GM19023 (cell line): Measurements from ENCODE around the gene CACNA1S.

Experiments
- ATAC-seq: cut with Tn5 transposase; IDR thresholded peaks from one replicate; pipeline ENCODE4 v1.9.1; 2021; ENCODE audit warnings: mild to moderate bottlenecking, moderate library complexity; ENCODE audit not compliant: unreplicated experiment

The CACNA1S gene

DNA sequence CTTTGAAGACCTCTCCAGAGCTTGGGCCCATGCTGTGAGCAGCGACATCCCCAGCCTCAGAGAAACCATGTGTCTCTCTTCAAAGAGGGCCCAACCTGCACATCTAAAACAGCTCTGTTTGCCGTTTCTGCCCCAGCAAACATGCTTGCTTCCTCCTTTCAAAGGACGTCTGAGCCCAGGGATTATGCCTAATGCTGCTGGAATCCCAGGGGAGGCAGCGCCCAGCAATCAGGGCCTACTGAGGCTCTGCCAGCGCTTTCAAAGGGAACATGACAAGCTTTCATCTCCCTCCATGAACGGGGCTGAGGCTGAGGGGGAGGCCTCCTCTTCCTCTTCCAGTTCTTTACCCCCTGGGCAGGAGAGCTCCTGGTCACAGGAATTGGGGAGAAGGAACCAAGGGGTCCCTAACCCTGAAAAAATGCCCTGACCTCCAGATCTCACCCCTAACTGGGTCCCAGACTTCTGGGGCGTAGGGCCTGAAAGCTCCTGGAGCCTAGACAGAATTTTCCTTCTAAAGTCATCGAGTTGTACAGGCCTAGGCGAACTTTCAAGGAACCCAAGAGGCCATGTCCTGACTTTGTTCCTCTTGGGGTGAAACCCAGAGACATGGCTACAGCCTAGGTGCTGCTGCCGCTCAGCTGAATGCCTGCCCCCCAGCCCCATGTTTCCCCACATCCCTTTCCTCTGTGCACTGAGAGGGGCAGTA, 28.2 kb upstream of the CACNA1S start:
- ATAC-seq = no peak

DNA sequence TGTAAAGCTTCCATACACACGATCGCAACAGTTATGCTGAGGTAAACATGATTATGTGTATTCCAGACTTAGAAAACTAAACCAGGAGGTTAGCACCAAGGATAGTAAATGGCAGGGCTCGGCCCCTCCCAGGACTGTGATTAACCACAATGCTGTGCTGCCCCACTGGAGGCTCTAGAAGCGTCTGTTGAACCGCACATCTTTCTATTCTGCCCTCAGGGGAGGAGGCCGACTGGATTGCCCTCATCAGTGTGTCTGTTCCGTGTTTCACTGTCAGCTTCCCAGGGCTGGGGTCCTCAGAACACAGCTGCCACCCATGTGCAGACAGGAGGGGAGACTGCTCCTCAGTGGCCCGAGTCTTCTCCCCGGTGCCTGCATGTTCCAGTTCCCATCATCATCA, 27.5 kb upstream of the CACNA1S start:
- ATAC-seq = no peak

DNA sequence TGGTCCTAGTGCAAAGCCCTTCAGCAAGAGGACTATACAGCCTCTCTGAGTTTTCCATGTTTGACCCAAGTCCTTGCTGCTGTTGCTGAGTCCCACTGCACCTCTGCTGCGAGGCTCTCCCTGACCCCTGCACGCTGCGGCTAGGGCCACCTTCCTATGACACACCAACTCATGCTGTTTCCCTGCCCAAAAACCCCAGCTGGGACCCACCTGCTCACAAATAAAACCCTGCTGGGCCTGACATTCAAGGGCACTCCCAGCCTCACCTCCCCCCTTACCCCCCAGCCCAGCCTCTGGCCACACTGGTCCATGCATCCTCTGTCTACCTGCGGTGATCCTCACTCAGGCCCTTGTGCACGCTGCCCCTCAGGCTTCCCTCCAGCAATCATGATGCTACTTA, 27.1 kb upstream of the CACNA1S start:
- no peak for ATAC-seq

DNA sequence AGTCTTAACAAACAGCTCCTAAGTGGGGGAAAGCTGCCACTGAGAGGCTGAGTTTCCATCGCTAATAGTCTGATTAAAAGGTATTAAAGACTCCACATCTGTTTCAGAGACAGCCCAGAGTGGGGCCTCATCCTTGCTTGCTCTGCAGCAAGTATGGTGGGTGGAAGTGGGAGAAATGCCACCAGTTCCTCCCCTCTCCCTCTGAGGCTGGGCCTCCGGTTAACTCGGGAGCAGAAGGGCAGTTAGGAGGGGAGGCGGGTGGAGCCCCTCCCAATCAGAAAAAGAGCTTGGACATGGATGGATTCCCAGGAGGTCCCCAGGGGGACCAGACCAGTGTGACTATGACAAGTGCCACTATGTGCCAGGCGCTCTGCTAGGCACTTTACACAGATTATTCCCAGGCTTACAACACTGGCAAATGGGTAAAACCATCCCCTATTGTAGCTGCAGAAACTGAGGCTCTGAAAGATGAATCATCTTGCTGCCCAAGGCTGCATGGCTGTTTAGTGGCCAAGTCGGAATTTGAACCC, 26.1 kb upstream of the CACNA1S start:
- ATAC-seq = no peak

DNA sequence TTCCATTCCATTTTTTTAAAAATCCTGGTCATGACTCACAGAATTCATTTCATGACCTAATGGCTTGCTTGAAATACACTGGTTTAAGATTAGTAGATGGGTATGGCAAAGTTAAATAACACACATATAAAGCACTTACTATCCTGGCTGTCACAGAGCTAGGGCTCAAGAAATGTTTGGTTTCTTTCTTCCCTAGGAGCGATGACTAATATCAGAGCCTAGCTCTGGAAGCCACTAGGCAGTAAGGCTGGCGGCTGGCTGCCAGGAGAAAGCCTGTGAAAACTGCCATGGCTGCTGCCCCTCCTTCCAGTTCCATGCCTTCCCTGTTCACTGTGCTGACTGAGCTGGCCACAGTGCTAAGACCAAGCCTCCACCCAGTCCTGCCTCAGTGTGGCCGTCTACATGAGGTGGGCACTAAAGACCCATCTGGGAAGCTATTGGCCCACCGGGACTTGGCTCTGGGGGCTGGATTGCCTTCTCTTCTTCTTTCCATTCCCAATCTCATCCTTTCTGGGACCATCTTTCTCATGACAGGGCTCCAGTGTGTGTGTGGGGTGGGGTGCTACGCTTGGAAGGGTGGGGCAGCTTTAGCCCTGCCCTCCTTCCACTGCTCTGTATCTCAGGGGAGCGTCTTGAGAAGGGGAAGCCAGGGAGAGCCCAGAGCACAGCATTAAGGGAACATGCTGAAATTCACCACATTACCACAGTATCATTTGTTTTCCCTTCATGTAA, 25.5 kb upstream of the CACNA1S start:
- ATAC-seq = no peak

DNA sequence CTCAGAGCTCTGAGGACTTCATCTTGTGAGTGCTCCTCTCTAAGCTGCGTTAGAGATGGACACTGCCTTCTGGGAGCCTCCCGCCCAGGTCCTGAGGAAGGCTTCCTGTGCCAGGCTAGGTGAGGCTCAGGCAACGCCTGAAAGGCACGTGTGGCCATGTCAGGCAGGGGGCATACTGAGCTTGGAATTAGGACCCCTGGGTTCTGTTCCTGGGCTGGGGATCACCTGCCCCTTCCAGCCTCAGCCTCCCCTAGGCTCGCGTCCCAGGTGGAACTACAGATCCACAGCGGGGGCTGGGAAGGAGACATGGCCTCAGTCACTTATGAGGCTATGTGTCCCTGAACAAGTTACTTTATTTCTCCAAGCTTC, 24.8 kb upstream of the CACNA1S start:
- ATAC-seq = no peak

DNA sequence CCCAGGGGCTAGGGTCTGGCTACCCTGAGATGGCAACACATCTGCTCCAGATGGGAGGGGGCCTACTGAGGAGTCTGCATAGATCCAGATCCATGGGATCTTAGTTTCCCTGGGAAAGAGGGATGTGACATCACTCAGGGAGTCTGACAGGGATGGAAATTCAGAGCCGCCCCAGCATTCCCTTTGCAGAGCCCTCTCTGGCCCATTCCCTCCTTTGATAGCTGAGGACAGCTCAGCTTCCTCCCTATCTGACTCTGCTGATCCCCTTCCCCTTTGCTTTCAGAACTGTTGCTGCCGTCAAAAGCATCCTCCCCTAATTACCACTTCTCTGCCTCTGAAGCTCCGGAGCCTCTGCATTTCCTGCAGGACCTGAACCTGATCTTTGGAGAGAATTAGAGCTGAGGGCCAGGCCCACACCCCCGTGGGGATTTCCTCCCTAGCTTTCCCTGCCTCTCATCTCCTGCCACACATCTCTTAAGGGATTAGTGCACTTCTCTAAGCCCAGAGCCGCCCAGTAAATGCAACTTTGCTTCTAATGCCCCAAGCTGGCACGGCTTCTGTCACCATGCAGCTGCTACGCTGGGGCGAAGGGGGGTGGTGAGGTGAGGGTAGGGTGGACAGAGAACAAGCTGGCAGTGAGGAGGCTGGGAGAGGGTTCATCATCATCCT, 24.3 kb upstream of the CACNA1S start:
- no peak for ATAC-seq

DNA sequence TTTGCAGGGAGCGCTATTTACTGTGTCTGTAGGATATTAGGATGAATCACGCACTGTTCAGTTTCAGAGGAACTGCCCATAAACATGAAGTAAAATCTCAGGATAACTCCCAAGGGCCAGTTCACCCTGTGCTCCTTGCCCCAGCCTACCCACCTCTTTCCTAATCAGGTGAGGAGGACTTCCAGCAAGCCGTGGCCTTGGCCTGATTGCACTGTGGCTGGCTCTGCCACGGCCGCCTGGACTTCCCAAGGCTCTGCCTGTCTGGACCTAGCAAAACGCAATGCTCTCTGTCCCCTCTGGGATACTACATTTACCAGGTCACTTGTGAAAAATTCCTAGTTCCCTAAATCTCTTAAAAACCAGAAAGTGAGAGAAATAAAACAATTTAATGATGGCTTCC, 22.2 kb upstream of the CACNA1S start:
- ATAC-seq = no peak

DNA sequence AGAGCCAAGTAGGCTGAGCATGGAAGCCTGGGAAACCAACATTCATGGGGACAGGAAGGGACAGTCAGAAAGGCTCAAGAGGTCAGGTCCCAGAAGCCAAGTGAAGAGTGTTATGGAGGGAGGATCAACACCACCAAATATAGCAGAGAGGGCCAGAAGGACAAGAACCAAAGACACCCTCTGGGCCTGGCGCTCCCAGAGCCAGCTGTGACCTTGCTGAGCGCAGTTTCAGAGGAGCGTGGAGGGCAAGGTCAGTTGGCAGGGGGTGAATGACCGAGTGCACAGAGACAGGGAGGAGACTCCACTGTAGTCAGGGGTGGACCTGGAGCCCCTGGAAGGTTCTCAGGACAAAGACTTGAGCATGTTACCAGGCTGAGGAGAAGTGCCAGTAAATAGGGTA, 19.2 kb upstream of the CACNA1S start:
- no peak for ATAC-seq

DNA sequence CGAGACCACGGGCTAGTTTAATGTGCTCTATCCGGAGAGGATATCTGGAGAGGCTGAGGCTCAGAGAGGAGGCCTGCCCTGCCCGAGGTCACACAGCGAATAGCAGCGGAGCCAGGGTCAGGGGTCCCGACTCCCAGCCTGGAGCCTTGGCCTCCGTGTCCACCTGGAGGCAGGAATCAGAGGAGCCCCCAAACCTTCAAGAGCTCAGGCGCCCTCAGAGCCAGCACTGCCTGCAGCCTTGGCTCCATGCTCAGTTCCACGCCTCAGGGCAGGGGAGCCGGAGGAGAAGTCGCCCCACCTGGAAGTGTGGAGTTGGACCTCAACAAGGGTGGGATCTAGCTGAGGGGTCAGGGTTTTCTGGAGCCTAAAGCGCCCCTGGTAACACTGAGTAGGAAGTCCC, 16.7 kb upstream of the CACNA1S start:
- no peak for ATAC-seq

DNA sequence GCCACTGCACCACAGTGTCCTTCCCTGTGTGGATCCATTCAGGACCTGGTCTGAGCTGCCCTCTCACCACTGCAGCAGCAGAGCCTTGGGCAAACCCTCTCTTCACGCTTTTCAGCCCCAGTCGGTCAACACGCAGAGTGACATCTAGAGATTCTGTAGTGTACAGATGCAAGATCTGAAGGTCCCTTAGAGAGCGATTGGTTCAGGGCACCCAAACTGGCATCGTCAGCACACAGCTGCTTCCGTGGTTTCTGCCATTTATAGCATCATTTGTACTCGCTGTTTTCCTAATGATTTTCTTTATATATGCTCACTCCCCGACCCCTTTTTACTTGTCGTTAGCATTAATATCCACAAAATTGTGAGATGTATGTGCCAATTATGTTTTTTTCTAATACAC, 16.2 kb upstream of the CACNA1S start:
- ATAC-seq = no peak

DNA sequence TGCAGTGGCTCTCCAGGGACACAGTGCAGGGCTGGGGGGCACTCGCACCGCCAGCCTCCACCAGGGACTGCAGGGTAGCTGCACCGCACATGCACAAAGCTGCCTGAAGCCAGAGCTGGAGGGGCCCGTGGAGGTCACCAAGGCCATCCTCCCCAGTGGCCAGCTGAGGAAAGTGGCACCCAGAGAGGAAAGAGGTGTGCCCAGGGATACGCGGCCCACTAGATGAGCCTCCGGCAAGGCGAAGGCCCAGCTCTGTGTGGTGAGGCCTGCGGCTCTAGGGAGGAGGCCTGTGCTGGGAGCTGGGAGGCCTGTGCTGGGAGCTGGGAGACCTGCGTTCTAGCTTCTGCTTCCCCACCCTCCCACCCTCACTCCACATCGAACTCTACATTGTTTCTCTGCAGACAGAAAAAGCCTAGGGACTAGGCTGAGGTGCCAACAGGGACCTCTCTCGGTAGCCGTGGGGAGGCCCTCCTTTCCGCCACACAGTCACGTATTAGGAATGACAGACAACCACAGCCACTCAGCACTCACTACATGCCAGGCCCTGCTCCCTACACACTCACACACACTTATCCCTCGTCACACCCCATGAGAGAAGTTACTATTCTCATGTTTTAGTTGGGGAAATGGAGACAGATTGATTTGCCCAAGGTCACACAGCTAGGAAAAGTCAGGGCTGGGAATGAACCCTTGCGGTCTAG, 15.7 kb upstream of the CACNA1S start:
- ATAC-seq = no peak

DNA sequence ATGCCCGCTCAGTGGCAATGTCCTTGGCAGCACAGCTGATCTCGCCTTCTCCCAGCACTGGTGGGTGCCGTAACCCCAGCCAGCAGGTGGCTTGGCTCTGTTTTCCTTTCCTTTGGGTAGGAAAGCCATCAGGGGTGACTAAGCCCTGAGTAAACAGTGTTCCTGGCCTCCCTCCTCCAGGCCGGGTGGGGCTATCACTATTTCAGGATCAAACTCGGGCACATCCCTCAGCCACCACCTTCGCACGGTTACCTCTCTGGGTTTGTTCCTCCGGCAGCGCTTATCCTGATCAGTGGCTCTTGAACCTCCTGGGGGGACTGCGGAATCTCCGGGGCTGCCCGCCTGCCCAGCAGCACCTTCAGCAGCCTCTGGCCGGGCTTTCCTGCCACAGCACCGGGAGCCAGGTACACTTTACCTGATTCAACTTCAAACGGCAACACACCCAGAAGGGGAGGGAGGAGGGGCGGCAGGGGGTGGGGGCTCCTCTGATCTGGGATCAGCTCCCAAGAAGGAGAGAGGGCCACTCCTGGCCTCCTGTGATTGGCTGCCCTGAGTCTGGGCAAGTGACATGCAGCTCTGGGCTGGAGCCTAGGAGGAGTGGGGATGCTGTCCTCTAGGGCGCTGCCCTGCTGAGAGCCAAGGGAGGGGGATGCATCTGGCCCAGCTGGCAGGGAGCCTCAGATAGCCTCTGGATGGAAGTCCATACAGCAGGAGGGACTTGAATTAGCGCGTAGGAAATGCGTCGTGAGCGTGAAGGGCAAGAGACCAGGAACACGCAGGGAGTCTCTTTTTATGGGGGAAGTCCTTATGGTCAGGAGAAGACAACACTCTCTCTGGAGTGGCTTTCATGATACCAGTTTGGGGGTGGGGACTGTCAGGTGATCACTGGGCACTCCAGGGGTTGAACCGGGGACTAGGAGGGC, 14.9 kb upstream of the CACNA1S start, which contains the start of gene ASCL5:
ASCL5 (minus strand) TSS at position 353 of the 923 bp plus-strand sequence. CDS start 11,812 bp downstream, outside the sequence.
- ATAC-seq = no peak

DNA sequence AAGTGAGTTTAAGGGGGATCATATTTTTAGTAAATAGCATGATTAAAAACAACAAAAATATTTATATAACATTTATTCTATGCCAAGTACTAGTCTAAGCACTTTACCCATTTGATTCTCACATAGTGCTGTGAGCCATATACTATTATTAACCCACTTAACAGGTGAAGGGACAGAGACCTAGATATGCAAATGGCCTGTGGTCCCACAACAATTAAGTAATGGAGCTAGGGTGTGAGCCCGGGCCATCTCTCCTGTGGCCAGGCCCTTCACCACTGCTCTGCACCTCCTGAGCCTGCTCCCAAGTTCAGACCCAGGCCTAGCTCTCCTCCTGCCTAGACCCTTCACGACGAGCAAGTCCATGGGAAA, 14.2 kb upstream of the CACNA1S start:
- ATAC-seq = no peak

DNA sequence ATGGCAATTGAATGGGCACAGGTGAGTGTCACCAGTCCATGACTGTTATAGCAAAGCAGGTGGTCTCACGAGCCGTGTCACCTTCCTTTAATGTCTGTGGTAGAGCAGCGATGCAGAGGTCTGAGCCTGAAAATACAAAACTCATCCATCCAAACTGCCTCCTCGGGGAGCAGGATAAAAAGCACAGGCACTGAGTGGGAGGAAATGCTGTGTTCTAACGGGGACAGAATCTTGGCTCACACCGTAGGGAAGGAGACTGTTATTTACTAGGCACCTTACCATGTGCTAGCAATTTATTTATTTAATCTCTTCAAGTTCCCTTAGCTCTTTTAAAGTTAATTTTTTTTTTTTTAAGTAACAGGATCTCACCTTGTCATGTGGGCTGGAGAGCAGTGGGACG, 13.6 kb upstream of the CACNA1S start:
- ATAC-seq = no peak

DNA sequence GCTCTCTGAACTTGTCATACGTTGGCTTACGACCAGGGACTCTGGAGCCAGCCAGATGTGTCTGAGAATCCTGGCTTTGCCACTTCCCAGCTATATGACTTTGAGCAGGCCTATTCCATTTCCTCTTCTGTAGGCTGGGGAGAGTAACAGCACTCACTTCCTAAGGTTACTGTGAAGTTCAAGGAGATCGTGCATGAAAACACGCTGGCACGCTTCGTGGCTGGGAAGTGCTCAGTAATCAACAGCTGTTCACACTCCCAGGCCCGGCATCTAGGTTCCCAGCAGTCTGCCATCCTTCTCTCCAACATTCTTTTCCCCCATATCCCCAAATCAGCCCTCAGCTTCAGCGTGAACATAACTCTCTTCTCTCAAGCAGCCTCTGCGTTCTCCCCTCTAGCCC, 12.8 kb upstream of the CACNA1S start:
- no peak for ATAC-seq

DNA sequence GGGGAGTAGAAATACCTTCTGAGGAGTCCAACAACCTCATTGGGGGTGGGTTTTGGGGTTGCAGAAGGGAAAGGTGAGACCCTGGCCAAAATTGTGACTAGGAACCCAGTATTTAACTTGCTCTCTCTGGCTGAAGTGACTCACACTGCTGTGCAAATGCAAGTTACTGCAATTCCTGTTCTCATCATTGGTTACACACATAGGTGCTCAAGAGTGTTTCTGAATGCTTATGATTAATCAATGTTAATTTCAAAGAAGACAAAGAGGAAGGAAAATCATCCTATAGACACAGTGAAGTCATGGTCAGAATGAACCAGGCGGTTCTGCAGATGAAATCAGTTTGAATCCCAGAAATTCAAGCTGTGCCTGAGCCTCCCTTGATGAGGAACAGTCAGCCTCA, 11.6 kb upstream of the CACNA1S start:
- no peak for ATAC-seq

DNA sequence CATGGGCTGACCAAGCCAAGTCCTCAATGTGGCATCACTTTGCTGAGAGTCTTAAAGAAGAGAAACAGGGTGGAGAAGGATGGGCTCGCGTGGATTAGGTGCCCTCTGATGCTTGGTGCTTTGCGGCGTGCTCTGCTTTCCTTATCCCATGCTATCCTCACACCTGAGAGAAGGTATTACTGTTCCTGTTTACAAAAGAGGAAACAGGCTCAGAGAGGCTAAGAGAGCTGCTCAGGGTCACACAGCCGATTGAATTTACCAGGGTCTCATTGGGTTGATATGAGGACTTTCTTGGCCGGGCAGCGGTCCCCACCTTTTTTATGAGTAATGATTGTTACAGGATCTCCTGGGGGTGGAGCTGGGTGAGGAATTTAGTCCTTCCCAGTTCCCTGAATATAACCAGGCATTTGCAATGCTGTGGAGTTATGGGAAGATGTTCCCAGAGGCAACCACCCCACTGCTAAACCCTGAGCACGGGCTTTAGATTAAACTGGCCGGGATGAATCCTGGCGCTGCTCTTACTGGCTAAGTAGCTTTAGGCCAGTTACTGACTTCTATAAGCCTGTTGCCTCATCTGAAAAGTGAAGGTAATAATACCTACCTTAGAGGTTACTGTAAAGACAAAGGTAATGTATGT, 10.2 kb upstream of the CACNA1S start:
- ATAC-seq = no peak
